ENCODE measurements around the gene FHIP2A. TPM values are rescaled to one million over a fixed set of nuclear protein-coding genes. Genes with fewer than 3 reads are reported as not detected.
"Not testable (repeated sequence)": the region's sequence is repeated elsewhere in the genome, so short reads cannot be mapped to it uniquely, and the experiment has no call there.

Gene FHIP2A
- total RNA-seq, 4 donors from 2014 or later: 4.8 to 16.2 (median 9.0) TPM

GRCh38 chr10:114831186-114831867 lies 9.7 kb downstream of the FHIP2A start:
- intact Hi-C loops (cut with DNase I): no loop called here
- TF ChIP-seq CTCF (IDR thresholded peaks at IDR 0.05) (no peak), POLR2A (IDR thresholded peaks at IDR 0.05) (no peak)
- WGBS, 2 donors: 77 to 81% methylated on average over 6 of the region's 6 CpGs
- DNase-seq: no peak
- Histone ChIP-seq H3K27me3 (no peaks in the 10 kb centered on the region), H3K4me3 (no peak overlapping the region), H3K36me3 (peaks cover 0 to 57% (median 0%) of the 10 kb centered on the region in 3 donors), H3K9me3 (no peaks in the 10 kb centered on the region), H3K4me1 (peaks cover 0 to 23% (median 9%) of the 10 kb centered on the region in 3 donors), H3K27ac (no peak overlapping the region)

- Histone ChIP-seq H3K27ac (no peak overlapping the region), H3K4me1 (no peaks in the 10 kb centered on the region), H3K36me3 (peaks cover 0 to 100% (median 0%) of the 10 kb centered on the region in 3 donors), H3K27me3 (no peaks in the 10 kb centered on the region), H3K9me3 (no peaks in the 10 kb centered on the region), H3K4me3 (no peak overlapping the region)
- TF ChIP-seq CTCF (IDR thresholded peaks at IDR 0.05) (no peak), POLR2A (IDR thresholded peaks at IDR 0.05) (no peak)
- DNase-seq: no peak
- WGBS, 2 donors: 96 to 97% methylated on average over 3 of the region's 3 CpGs
- intact Hi-C loops (cut with DNase I): no loop called here
These were observed 16.1 kb downstream of the FHIP2A start for GRCh38 chr10:114837690-114838089.

- 84 to 92% methylated on average over 3 of the region's 3 CpGs for WGBS, 2 donors
- H3K4me1 ChIP-seq: no peaks in the 10 kb centered on the region
- H3K27ac ChIP-seq: no peak overlapping the region
- intact Hi-C loops (cut with DNase I): no loop called here
- TF ChIP-seq CTCF (IDR thresholded peaks at IDR 0.05): no peak
- TF ChIP-seq POLR2A (IDR thresholded peaks at IDR 0.05): no peak
- H3K4me3 ChIP-seq: no peak overlapping the region
- no peaks in the 10 kb centered on the region for H3K9me3 ChIP-seq
- DNase-seq: no peak
- H3K27me3 ChIP-seq: no peaks in the 10 kb centered on the region
- H3K36me3 ChIP-seq: peaks cover 0 to 100% (median 5%) of the 10 kb centered on the region in 3 donors
These were observed 18.3 kb downstream of the FHIP2A start for GRCh38 chr10:114839901-114840300.

GRCh38 chr10:114845978-114846693 lies 24.6 kb downstream of the FHIP2A start:
- Histone ChIP-seq H3K9me3 (no peaks in the 10 kb centered on the region), H3K4me3 (no peak overlapping the region), H3K27ac (no peak overlapping the region), H3K36me3 (peaks cover 4 to 100% (median 39%) of the 10 kb centered on the region in 3 donors), H3K4me1 (no peaks in the 10 kb centered on the region), H3K27me3 (no peaks in the 10 kb centered on the region)
- TF ChIP-seq CTCF (IDR thresholded peaks at IDR 0.05): no peak
- TF ChIP-seq POLR2A (IDR thresholded peaks at IDR 0.05): no peak
- intact Hi-C loops (cut with DNase I): no loop called here
- 83 to 91% methylated on average over 8 of the region's 8 CpGs for WGBS, 2 donors
- DNase-seq: no peak

GRCh38 chr10:114847517-114847916 lies 25.9 kb downstream of the FHIP2A start:
- H3K4me3 ChIP-seq; H3K9me3 ChIP-seq; intact Hi-C loops (cut with DNase I); H3K27me3 ChIP-seq; H3K4me1 ChIP-seq; DNase-seq; H3K27ac ChIP-seq: not testable (repeated sequence)
- peaks cover 4 to 100% (median 39%) of the 10 kb centered on the region in 3 donors for H3K36me3 ChIP-seq
- 83 to 89% methylated on average over 9 to 10 of the region's 10 CpGs for WGBS, 2 donors
